KOPT-K1 (cell line): ENCODE results near the gene NR1H4.
"Not testable (repeated sequence)": the region's sequence is repeated elsewhere in the genome, so short reads cannot be mapped to it uniquely, and the experiment has no call there.

Source experiments
- H3K27ac ChIP-seq: fragments of 200-600 bp; sonication (generic); 2 replicates; pipeline ENCODE4 v1.5.1; 2016; ENCODE audit warnings: antibody characterized with exemption, mild to moderate bottlenecking, low read depth, low read length; ENCODE audit not compliant: poor library complexity, severe bottlenecking
- H3K36me3 ChIP-seq: fragments of 200-600 bp; sonication (generic); 2 replicates; pipeline ENCODE4 v1.5.1; 2017; ENCODE audit warnings: antibody characterized with exemption, mild to moderate bottlenecking, low read length, moderate library complexity; ENCODE audit not compliant: insufficient read depth
- H3K9me3 ChIP-seq: fragments of 200-600 bp; sonication (generic); 2 replicates; pipeline ENCODE4 v1.5.1; 2017; ENCODE audit warnings: antibody characterized with exemption, low read length, mild to moderate bottlenecking; ENCODE audit not compliant: insufficient read depth, poor library complexity, severe bottlenecking

The NR1H4 gene

DNA sequence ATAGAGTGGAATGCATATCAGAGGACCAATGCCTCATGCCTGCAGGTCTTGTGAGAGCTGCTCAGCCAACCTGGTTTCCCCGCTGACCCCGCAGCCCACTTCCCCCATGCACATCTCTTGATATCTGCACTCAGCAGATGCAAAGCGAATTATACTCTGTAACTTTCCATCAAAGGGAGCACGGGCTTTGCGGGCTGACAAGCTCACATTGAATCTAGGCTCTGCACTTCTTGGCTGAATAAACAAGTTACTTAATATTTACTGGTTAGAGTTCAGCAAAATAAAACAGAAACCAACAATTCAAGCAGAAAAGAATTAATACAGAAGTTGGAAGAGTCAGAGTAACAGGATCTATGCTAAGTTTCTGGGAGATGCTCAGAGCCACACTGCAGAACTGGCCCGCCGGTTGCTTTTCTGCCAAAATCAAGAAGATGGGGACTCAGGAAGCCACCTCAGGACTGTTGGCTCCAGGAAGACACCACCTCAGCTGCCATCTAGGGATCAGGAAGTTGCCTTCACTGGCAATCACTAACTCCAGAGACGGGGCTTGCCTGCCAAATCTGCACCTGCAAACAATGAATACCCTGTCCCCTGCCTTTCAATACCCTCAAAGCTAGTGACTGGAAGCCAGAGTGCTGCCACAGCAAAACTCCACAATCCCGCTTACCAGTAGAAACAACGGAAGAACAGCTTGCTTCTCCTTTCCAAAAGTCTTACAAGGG lies 46.5 kb downstream of the NR1H4 start:
- Histone ChIP-seq H3K9me3 (no peaks in the 10 kb centered on the region), H3K27ac (no peak overlapping the region), H3K36me3 (no peaks in the 10 kb centered on the region)

DNA sequence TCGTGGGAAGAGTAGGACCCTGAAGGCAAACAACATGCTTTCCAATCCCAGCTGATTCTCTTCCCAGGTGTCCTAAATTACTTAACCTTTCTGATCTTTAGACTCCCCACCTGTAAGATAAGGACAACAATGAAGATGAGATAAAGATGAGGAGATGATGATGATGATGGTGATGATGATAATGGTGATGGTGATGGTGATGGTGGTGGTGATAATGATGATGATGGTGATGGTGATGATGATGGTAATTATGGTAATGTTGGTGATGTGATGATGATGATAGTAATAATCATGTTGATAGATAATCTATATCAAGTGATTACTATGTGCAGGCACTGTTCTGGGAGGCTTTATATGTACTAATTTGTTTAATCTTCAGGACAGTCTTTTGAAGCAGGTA lies 48.3 kb downstream of the NR1H4 start:
- Histone ChIP-seq H3K9me3 (no peaks in the 10 kb centered on the region), H3K36me3 (no peaks in the 10 kb centered on the region), H3K27ac (no peak overlapping the region)

DNA sequence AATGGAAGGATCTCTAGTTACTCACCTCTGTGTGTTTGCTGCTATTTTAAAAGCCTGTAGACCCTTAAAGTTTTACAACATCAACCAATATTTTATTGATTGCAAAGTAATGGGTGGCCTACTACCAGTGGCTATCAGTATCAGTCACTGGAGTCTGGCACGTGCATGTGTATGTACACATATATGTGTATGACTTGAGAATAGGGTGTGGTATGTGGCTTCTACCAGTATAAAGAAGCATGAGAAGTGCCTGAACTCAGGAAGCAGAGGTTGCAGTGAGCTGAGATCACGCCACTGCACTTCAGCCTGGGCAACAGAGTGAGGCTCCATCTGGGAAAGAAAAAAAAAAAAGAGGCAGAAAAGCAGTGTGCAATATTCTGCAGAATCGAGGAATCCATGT lies 54.4 kb downstream of the NR1H4 start:
- H3K36me3 ChIP-seq, result no peaks in the 10 kb centered on the region
- no peak overlapping the region for H3K27ac ChIP-seq
- no peaks in the 10 kb centered on the region for H3K9me3 ChIP-seq

DNA sequence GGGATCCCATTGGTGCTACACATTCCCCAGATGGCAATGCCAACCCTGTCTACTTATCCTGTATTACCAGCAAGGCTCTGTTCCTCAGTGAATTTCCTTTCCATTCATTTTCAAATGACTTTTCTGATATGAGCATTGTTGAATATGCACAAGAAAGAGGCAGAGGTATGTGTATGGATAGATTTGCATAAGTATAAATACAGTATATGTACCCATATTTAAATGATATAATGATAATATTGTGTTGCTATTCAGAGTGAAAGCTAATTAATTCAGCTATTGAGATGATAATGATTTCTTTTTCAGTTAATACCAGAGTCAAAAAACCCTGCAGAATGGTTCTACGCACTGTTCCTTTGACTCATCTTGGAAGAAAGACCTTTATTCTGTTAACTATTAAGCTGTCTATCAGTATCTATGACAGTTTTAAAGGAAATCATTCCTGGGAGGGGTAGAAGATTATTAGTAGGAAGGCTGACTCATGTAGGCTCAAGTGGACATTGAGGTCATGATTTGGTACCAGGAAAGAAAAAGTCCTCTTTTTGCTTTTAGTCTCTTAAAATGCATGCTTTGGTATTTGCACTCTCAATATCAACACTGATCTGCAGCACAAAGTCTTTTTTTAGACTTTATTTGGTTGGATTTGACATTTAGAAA lies 54.9 kb downstream of the NR1H4 start:
- H3K36me3 ChIP-seq, result no peaks in the 10 kb centered on the region
- no peaks in the 10 kb centered on the region for H3K9me3 ChIP-seq
- no peak overlapping the region for H3K27ac ChIP-seq

DNA sequence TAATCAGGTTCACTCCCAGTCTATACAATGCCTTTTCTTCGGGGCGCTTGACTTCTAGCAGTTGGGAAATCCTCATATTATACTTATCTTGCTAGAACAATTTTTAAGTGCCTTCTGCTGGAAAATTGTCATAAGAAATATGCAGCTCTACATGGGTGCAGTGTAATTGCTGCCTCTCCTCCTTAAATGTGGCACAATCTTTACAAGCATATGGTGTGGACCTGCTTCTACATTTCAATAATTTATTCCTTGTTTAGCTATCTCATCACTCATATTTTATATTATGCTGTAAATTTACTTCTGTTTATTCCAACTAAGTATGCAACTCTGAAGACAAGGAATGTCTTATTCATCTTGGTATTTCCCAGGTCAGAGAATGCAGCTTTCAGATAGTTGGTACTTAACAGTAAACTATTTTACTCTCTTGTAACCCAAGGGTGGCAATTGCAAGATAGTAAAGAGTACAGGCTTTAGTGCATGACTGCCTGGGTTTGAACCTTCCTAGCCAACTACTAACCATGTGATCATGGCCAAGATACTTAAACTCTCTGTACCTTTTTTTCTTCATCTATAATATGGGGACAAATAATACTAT lies 56.2 kb downstream of the NR1H4 start:
- Histone ChIP-seq H3K9me3 (no peaks in the 10 kb centered on the region), H3K36me3 (no peaks in the 10 kb centered on the region), H3K27ac (no peak overlapping the region)

- H3K36me3 ChIP-seq, result no peaks in the 10 kb centered on the region
- H3K9me3 ChIP-seq, result no peaks in the 10 kb centered on the region
- H3K27ac ChIP-seq, result no peak overlapping the region
These were observed 59.7 kb downstream of the NR1H4 start for GRCh38 chr12:100533376-100533775.

GRCh38 chr12:100534625-100535227 lies 61.1 kb downstream of the NR1H4 start:
- no peaks in the 10 kb centered on the region for H3K9me3 ChIP-seq
- no peak overlapping the region for H3K27ac ChIP-seq

GRCh38 chr12:100539202-100539601 lies 65.5 kb downstream of the NR1H4 start:
- Histone ChIP-seq H3K36me3 (no peaks in the 10 kb centered on the region), H3K9me3 (no peaks in the 10 kb centered on the region), H3K27ac (no peak overlapping the region)

More at GRCh38 chr12:100534625-100535227, 61.1 kb downstream of the NR1H4 start:
- H3K36me3 ChIP-seq, result no peaks in the 10 kb centered on the region

DNA sequence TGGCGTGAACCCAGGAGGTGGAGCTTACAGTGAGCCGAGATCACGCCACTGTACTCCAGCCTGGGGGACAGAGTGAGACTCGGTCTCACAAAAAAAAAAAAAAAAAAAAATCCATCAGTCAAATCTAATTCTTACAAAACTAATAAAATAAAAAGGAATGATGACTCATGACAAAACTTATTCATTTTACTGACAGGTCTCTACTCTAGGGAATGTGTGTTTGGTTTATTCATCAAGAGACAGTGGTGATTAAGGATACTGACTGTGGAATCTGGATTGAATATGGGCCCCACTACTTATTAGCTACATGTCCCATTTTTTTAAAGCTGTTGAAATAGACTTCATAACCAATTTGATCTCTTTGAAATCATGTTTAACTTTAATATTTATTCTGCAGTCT lies 70.5 kb downstream of the NR1H4 start:
- H3K36me3 ChIP-seq, result no peaks in the 10 kb centered on the region
- H3K27ac ChIP-seq, result no peak overlapping the region
- H3K9me3 ChIP-seq, result no peaks in the 10 kb centered on the region

DNA sequence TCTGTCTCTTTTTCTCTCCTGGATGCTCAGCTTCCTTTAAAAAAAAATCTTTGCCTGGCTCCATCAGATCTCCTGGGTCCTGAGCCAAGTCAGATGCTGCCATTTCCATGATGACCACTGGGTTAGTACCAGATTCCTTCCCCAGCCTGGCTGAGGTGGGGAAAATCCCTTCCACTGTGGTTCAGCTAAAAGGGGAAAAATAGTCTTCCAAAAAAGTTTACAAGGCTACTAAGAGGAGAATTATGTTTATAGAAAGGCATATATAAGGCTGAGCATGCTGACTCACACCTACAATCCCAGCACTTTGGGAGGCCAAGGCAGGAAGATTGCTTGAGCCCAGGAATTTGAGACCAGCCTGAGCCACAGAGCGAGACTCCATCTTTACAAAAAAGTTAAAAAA lies 71.4 kb downstream of the NR1H4 start:
- no peaks in the 10 kb centered on the region for H3K36me3 ChIP-seq
- no peak overlapping the region for H3K27ac ChIP-seq
- no peaks in the 10 kb centered on the region for H3K9me3 ChIP-seq

DNA sequence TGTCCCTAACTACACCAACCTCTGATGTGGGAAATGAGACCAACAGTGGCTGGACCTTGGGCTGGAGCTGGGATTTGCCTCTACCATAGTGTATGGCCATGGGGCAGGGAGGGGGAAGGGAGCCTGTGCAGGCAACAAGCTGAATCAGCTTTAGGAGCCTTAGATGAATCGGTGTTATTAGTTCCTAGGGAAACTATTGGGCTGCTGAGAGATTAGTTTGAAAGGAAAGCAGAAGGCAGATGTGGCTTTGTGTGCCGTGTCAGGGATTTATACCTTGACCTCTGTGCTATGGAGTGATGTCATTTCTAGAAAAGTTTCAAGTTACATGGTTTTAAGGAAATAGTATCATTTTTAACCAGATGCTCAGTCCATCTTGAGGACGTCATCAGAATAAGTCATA lies 80.3 kb downstream of the NR1H4 start:
- Histone ChIP-seq H3K9me3 (no peaks in the 10 kb centered on the region), H3K36me3 (no peaks in the 10 kb centered on the region), H3K27ac (no peak overlapping the region)

- H3K27ac ChIP-seq, result no peak overlapping the region
- no peaks in the 10 kb centered on the region for H3K9me3 ChIP-seq
- no peaks in the 10 kb centered on the region for H3K36me3 ChIP-seq
These were observed 81.0 kb downstream of the NR1H4 start for GRCh38 chr12:100554608-100555077.

- no peaks in the 10 kb centered on the region for H3K9me3 ChIP-seq
- no peak overlapping the region for H3K27ac ChIP-seq
- H3K36me3 ChIP-seq, result no peaks in the 10 kb centered on the region
These were observed 82.1 kb downstream of the NR1H4 start for GRCh38 chr12:100555722-100556121.

DNA sequence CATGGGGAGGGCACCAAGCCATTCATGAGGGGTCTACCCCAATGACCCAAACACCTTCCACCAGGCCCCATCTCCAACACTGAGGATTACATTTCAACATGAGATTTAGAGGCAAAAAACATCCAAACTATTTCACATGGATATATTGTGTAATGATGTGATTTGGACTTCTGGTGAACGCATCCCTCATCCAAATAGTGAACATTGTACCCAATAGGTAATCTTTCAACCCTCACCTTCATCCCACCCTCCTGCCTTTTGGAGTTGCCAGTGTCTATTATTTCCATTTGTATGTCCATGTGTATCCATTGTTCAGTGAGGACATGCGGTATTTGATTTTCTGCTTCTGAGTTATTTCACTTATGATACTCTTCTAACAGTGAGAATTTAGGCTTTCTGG lies 83.7 kb downstream of the NR1H4 start:
- no peak overlapping the region for H3K27ac ChIP-seq
- H3K36me3 ChIP-seq, result no peaks in the 10 kb centered on the region
- H3K9me3 ChIP-seq, result no peaks in the 10 kb centered on the region

GRCh38 chr12:100559261-100559660 lies 85.6 kb downstream of the NR1H4 start:
- H3K27ac ChIP-seq, H3K9me3 ChIP-seq, H3K36me3 ChIP-seq: not testable (repeated sequence)
